Stimulated activated CD4-positive, alpha-beta T cell treated with anti-CD3 and anti-CD28 coated beads, Interleukin-1b, Interleukin-23, amount 100 ng/mL, for 48 hours (primary cell): Measurements from ENCODE around the gene RGS1.

Experiments used
- DNase-seq: peaks from one replicate; pipeline ENCODE4 v3.0.0-alpha.2; 2020

Gene RGS1

GRCh38 chr1:192627901-192628300, 52.3 kb downstream of the RGS1 start:
- no peak for DNase-seq

GRCh38 chr1:192628396-192629057, 53.0 kb downstream of the RGS1 start:
- no peak for DNase-seq

GRCh38 chr1:192629612-192630011, 54.0 kb downstream of the RGS1 start:
- DNase-seq = no peak
